GM23248 (cell line): Measurements from ENCODE around the gene SUSD3.

Experiments
- EZH2 ChIP-seq: fragments of 200-600 bp; sonication (generic); IDR thresholded peaks from 2 replicates; pipeline ENCODE4 v1.6.1; 2018; ENCODE audit warnings: antibody characterized with exemption, mild to moderate bottlenecking; ENCODE audit not compliant: insufficient read depth, poor library complexity, severe bottlenecking
- EZH2phosphoT487 ChIP-seq: fragments of 200-600 bp; sonication (generic); IDR thresholded peaks from 2 replicates; pipeline ENCODE4 v1.6.1; 2018; ENCODE audit warnings: antibody characterized with exemption, moderate library complexity, mild to moderate bottlenecking, low read depth; ENCODE audit not compliant: insufficient read depth

- peak; percentile 89 for TF ChIP-seq EZH2phosphoT487
- no peak for TF ChIP-seq EZH2
Observed at GRCh38 chr9:93081931-93082330, 23.4 kb downstream of the SUSD3 start.
